GM18867 (cell line): ENCODE data around the gene CD200R1L.
A peak's percentile ranks its signal among the peaks of the same experiment; 100 is the strongest.

Experiments
- ATAC-seq: cut with Tn5 transposase; IDR thresholded peaks from one replicate; pipeline ENCODE4 v1.9.1; 2021; ENCODE audit warnings: mild to moderate bottlenecking, moderate library complexity; ENCODE audit not compliant: unreplicated experiment

CD200R1L gene

DNA sequence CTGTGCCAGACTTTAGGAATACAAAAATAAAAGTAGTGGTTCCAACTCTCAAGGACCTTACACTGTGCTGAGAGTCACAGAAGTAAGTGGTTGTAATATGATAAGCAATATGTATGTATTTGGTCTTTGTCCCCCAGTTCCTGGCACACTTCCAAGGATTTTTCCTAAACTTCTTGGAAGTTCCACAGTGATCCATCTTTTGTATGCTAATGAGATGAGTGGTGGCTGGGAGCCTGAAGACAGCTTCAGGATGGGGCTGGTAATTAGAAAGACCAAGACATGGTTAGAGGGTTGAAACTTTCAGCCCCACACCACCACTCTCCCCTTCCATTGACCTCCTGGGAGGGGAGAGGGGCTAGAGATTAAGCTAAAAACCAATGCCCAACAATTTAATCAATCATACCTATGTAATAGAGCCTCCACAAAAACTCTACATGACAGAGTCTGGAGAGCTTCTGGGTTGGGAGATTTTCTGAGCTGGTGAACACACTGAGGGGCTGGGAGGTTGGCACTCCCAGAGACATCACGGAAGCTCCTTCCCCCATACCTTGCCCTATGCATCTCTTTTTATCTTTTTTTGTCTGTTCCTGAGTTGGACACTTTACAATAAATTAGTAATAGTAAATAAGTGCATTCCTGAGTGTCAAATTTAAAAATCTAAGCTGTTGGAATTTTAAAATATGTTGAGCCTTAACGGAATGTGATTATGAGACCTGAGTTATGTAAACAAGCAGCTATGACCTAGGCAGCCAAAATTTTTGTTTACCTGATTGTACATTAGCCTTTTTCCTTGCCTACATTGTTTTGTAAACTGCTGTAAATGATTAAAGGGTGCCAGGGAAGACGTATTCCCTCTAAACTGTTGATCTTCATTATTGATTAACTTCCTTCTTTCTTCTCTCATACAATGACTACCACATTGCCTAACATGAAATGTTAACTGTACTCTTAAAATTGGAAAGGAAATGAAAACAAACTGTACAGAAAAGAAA is 24.3 kb downstream of the CD200R1L start:
- no peak for ATAC-seq

DNA sequence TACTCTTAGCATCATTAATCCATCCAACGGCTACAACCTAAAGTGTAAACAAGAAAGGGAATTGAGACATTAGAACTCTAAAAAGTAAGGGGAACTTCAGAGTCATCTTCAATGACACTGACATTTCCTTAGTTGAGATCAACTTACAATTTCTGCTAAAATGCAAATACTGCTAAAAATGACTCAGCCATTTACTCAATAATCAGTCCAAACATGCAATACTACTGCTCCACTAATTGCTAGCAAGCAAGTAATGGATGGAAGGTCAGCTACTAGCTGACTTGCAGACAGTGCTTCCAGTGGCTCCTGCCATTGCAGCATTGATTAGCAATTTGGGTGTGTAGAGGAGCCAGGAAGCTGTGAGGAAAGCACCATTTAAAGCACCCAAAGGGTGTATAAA is 28.4 kb downstream of the CD200R1L start:
- no peak for ATAC-seq

DNA sequence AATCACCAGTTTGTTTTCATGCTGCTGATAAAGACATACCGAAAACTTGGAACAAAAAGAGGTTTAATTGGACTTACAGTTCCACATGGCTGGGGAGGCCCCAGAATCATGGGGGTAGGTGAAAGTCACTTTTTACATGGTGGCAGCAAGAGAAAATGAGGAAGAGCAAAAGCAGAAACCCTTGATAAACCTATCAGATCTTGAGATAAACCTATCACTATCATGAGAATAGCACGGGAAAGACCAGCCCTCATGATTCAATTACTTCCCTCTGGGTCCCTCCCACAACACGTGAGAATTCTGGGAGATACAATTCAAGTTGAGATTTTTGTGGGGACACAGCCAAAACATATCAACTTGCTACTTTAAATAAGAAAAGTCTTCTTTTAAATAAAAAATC is 28.9 kb downstream of the CD200R1L start:
- ATAC-seq, result no peak

DNA sequence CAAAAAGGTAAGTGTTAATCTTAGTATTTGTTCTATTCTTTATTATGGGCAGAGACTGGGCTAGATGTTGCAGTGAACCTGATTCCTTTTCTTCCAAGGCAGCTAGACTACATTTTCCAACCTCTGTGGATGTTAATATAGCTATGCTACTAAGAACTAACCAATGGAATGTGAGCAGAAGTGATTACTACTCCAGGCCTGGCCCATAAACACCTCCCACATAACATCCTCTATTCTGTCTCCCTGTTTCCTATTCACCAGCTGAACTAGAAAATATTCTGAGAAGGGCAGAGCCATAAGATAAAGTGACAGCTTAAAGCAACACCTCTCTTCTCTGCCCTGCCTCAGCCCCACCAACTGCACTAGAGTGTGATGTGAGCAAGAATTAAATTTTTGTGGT is 29.4 kb downstream of the CD200R1L start:
- no peak for ATAC-seq

DNA sequence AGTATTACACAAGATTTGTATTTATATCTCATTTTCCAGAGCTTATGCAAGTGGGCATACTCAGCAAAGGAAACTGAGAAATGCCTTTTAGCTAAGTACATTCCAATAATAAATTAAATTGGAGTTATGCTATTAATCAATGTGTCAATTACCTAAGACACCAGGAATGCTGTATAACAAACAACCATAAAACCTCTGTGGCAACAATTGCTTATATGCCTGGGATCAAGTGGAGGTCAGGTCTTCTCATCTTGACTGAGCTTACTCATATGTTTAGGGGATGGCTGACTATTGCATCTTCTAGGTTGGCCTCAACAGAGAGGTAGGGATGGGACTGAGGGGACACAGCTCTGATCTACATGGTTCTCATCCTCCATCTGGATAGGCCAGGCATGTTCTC is 30.7 kb downstream of the CD200R1L start:
- ATAC-seq, result no peak

DNA sequence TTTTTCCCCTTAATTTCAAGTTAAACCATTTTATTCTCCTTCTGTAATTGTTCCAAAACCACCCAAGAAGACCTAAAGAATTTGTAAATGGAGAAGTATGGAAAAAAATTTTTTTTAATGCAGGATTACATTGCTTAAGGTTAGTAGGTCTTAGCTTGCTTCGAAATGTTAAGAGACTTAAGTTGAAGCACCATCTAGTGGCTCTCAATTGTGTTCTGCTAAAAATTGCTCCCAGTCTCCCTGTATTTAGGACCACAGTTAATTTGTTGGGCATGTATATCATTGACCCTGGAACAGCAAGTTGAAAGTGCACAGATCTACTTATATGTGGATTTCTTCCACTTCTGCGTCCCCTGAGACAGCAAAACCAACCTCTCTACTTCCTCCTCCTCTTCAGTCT is 32.4 kb downstream of the CD200R1L start:
- ATAC-seq, result no peak

DNA sequence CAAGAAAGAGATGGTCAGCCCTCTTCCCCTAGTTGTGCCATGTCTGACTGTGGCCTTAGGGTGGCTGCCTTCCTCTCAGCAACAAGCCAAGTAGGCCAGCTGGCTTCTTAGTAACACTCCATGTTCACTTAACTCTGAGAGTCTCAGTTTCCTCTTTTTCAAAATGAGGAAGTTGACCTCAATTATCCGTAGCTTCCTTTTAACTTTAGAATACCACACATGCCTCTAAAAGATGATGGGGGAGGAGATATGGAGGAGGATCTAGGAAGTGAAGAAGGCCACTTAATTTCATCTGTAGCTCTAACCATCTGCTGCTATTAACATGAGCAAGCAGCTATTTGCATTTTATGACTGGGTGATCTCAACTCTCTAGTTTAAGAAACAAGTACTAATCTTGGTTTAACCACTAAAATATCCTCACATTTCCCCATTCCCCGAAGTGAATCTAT is 32.9 kb downstream of the CD200R1L start:
- ATAC-seq, result peak; percentile 80

DNA sequence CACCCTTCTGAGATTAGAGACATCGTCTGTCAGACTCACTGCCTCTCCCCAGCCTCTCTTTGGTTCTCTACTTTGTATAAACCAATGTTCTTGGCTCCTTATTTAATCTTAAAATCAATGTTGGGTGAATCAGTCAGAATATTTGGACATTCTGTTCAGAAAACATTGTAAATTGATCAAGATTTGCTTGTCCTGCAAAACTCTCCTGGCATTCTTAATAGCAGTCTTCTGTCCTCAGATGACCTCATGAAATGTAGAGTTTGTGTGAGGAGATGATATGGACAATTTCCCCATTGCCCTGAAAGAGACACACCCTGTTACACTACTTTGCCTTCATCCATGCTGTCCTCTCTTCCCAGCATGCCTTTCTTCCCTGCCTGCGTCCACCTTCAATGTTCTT is 33.6 kb downstream of the CD200R1L start:
- ATAC-seq, result no peak

DNA sequence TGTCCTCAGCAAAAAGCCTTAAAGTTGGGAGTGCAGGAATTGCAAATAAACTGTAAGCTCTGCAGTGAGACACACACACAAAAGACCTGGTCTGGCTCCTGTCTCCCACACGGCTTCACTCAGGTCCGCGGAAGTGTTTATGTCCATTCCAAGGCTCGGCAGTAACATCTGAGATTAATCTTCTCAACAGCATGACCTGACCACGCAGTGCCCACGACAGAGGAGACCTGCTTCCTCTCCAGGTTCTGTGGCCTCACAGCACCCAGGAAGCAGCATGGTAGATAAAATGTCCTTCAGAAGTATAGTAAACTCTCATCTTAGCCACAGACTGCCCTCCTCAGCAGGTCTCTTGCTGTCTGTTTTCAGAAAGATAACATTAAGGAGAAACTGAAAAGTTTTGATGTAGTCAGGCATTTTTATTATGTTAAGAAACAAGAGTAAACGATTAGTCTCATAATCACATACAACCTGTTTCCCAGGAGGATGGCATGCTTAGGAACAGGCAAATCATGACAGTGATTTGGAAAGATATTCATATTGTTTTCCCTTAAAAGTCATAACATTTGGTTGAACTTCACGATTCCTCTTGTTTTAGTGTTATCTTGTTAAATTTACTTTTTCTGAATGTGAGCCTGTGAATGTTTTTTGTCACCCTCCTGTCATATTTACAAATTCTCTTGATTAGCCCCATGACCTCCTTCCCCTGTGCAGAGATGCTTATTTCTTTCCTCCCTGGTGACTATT is 34.6 kb downstream of the CD200R1L start:
- ATAC-seq, result no peak

DNA sequence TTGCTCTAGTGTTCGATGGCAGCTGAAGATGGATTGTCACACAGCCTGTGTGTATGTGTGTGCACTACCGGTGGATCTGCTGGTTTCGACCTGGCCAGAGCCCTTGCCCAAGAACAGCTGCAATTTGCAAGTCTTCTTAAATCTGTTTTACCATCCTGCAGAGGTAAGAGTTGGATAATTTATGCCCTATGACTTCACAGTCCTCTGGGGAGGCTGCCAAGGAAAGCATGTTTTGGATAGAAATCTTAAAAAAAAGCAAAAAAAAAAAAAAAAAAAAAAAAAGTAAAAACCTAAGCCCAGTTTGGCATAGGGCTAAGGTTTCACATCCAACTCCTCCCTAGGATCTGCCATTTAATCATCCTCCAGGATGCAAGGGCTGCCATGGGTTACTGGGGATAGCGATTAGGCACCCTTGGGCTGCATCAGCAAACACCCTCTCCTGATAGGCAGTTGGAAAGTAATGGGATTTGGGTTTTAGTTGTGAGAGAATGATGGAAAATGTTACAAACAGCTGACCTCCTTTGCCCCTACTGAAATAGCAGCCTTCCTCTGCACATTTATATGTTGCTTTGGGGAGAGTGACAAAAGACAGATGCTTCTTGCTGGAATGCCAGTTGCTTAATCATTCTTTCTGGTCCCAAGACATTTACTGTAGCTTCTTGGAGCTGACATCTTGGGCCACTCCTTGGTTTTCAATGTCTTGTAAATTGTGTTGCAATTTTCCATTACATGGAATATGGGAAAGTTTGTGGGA is 35.4 kb downstream of the CD200R1L start:
- no peak for ATAC-seq

DNA sequence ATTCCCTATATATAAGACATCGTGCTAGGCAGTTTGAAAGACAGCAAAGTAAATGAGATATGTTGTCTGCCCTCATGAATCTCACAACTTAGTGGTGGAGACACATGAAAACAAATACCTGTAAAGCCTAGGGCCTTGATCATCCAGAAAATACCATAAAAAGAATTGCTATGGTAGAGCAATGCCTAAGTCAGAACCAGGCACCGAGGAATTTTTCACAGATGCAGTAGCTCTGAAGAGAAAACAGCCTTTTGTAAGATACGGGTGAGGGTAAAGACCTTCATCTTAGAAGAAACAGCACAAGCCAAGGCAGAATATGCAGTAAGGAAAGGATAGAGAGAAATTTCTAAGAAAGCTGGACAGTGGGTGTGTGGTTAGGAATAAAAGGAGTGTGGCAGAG is 36.1 kb downstream of the CD200R1L start:
- ATAC-seq, result no peak

DNA sequence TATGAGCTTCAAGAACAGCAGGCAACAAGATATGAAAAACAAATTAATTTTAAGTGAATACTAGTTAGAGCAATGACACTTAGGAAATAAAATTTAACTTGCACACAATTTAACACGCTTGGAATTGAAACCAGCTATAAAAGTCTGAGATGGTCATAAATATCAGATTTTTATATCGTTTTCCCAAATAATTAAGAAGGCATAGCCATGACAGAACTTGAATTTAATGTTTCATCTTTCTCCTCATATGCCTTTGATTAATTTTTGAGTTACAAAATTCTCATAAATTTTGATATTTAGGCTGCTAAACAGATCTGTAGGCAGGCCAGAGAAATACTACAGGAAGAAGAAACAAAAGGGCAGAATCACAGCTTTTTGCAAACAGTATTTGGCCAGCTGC is 38.5 kb downstream of the CD200R1L start:
- no peak for ATAC-seq

DNA sequence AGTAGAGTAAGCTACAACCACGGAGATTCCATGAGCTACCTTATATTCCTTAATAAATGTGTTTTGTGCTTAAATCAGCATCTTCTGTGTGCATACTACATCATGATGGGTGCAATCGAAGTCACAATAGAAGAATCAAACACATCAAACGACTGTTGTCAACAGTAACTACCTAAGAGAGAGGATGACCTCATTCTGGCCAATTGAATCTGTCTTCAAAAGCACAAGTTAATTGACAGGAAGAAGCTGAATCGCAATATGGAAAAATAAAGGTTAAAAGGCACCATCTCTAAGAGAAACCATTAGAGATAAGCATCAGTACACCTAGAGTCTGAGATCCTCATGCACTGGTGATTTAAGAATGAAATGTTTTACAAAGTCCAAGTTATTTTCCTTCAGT is 39.0 kb downstream of the CD200R1L start:
- ATAC-seq, result no peak

DNA sequence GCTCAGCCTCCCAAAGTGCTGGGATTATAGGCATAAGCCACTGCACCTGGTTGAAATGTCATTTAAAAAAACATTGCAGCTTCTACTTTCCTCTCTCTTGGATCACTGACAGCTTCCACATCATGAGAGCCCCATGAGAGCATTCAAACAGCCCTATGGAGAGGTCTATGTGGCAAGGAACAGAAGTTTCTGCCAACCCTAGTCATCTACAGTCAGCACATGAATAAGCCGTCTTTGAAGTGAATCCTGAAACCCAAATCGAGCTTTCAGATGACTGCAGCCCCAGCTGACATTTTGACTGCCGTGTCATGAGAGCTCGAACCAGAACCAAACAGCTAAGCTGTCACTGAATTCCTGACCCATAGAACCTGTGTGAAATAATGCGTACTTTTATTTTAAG is 39.8 kb downstream of the CD200R1L start:
- no peak for ATAC-seq

DNA sequence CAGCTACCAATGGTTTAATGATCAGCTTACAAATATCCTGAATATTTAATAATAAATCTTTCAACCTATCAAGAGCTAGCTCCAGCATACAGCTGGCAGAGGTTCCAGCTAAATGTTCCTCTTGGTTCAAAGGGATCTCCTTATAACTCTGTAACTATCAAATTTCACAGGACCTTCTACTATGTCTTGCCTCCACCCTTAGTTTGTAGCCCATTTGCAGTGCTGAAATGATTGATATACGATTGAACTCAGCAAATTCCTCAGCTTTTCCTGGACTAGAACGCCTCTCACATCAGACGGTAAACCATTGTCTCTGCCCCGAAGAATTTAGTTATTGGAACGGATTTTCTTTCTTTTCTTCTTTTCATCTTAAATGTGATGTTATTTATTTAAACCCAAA is 41.5 kb downstream of the CD200R1L start:
- no peak for ATAC-seq

DNA sequence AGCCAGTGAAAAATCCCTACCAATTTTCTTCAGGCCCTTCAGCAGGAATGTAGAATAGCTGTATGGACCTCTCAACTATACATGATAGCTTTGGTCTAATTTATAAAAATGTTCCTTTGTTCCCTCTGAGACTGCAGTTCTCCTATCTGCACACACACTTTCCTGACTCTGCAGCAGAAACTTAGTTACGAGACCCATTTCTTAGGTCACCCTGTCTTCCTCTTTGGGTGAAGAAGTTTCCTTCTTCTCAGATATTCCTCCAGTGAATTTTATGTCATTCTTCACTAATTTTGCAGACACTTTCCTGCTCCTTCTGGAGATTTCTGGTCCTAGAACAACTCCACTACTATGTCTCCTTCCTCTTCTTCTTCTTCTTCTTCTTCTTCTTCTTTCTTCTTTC is 42.6 kb downstream of the CD200R1L start:
- ATAC-seq, result no peak

DNA sequence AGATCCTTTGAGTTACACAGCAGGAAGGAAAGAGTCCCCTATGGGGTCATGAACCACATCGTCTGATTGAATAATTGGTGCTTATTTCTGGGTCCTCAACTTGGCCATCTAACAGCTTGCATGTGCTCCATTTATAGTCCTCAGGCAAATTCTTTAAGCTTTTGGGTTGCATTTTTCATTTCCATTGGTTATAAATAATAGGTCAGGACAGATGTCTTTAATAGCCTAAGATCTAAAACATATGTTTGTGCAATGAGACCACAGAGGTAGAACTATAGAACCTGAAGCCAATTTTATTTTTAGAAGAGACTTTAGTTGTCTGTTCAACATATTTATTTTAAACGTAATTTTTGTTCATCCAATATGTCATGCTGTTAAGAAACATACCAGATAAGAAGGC is 43.2 kb downstream of the CD200R1L start:
- no peak for ATAC-seq

DNA sequence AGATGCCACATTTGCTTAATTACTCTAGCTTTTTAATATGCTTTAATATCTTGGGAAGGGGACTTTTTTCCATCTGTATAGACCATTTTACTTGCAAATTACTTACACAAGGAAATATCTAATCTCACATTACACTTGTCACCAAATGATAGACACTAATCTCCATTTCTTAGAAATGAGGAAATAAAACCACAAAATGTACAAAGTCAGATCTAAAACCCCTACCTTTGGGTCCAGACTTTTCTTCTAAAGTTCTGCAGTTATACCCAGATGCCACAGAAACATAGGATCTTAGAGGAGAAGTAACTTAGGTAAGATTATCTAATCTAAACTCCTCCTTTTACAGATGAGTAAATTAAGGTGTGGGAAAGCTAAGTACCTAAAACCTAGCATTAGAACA is 44.3 kb downstream of the CD200R1L start:
- ATAC-seq, result no peak

DNA sequence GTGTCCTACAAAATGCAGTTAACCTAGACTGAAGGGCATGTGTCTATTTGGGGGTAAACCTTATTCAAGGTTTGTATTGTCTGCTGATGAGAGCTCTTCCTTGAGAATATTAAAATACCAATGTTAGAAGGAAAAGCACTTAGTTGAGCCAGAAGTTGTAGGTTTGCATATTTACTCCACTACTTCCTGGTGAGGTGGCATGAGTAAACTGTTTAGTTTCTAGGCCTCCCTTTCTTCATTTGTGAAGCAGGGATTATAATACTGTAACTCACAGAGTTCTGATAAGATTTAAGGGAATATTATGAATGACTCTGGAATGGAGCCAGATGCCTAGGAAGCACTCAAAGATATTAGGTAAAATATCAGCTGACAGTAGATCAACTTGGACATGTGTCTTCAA is 46.7 kb downstream of the CD200R1L start:
- ATAC-seq, result no peak

DNA sequence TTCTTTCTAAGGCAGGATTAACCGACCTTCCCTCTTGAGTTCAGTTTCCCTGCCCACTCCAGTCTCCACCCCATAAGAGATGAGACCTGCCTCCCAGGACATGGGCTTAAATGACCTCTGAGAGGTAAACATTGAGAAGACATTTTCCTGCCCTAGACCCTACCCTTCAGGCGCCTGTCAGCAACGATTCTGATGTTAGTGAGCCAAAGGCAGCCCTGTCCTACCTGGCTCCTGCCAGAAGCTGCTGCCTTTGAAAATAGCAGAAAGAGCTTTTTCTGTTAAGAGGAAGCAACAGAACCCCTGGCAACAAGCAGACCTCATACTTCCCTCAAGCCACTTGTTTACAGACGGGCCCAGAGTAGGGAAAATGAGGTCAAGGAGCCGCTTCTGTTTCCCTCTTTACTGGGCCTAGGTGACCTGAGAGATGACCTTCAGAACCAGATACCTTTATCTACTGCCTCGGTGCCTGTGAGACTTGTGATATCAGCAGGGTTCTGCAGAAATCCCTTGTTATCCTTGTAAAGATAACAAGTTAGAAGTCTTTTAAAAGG is 52.0 kb downstream of the CD200R1L start:
- no peak for ATAC-seq
